NCI-H2107 (cell line): ENCODE measurements around the gene NOLC1.

ENCODE experiments used
- DNase-seq: peaks from one replicate; lab custom pipeline; 2025; lab: John Stamatoyannopoulos, UW

Gene NOLC1

GRCh38 chr10:102121739-102122372 is 30.3 kb upstream of the NOLC1 start:
- DNase-seq, result no peak

- no peak for DNase-seq
Measured at GRCh38 chr10:102122450-102122849, 29.7 kb upstream of the NOLC1 start.

GRCh38 chr10:102123223-102123622 is 29.0 kb upstream of the NOLC1 start:
- no peak for DNase-seq

- DNase-seq, result no peak
Measured at GRCh38 chr10:102131286-102132170, 20.7 kb upstream of the NOLC1 start.

DNA sequence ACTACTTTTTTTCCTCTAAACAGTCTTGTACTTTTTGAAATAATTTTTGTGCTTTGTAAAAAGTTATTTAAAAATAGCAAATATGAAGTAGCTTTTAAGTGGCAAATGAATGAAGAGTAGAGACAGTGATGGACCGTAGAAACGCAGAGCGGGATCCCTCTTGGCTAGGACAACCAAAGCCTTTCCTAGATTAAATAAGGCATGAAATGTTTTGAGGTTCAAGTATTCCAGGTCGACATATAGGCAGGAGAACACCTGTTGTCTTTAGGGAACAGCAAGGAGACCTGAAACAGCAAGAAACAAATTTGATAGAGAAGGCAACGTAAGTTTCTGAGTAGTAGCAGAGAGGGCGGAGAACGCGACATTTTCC is 20.0 kb upstream of the NOLC1 start:
- no peak for DNase-seq

- DNase-seq, result peak; percentile 84
Measured at GRCh38 chr10:102132563-102133372, 19.4 kb upstream of the NOLC1 start, which contains the start of gene PPRC1. PPRC1 (plus strand) TSS chr10:102133040; CDS start chr10:102133069, 29 bp downstream.

GRCh38 chr10:102133373-102134195 is 18.6 kb upstream of the NOLC1 start:
- no peak for DNase-seq

- DNase-seq, result no peak
Measured at GRCh38 chr10:102134416-102134815, 17.8 kb upstream of the NOLC1 start.

- no peak for DNase-seq
Measured at GRCh38 chr10:102135956-102136526, 16.1 kb upstream of the NOLC1 start.

GRCh38 chr10:102139281-102140110 is 12.7 kb upstream of the NOLC1 start:
- DNase-seq, result no peak

DNA sequence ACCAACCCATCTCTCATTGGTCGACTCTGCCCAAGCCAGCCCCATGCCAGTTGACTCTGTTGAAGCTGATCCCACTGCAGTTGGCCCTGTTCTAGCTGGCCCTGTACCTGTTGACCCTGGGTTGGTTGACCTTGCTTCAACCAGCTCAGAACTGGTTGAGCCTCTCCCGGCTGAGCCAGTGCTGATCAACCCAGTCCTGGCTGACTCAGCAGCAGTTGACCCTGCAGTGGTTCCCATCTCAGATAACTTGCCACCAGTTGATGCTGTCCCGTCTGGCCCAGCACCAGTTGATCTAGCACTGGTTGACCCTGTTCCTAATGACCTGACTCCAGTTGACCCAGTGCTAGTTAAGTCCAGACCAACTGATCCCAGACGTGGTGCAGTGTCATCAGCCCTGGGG is 12.0 kb upstream of the NOLC1 start:
- no peak for DNase-seq

DNA sequence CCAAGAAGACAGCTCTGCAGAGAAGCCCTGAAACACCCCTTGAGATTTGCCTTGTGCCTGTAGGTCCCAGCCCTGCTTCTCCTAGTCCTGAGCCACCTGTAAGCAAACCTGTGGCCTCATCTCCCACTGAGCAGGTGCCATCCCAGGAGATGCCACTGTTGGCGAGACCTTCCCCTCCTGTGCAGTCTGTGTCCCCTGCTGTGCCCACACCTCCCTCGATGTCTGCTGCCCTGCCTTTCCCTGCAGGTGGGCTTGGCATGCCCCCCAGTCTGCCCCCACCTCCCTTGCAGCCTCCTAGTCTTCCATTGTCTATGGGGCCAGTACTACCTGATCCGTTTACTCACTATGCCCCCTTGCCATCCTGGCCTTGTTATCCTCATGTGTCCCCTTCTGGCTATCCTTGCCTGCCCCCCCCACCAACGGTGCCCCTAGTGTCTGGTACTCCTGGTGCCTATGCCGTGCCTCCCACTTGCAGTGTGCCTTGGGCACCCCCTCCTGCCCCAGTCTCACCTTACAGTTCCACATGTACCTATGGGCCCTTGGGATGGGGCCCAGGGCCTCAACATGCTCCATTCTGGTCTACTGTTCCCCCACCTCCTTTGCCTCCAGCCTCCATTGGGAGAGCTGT is 11.2 kb upstream of the NOLC1 start:
- DNase-seq, result no peak

DNA sequence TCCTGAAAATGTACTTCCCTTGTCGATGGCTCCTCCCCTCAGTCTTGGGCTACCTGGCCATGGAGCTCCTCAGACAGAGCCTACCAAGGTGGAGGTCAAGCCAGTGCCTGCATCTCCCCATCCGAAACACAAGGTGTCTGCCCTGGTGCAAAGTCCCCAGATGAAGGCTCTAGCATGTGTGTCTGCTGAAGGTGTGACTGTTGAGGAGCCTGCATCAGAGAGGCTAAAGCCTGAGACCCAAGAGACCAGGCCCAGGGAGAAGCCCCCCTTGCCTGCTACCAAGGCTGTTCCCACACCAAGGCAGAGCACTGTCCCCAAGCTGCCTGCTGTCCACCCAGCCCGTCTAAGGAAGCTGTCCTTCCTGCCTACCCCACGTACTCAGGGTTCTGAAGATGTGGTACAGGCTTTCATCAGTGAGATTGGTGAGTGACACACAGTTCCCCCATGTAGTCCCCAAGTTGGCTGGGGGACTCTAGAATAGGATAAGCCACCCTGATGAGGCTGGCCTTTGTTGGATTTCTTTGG is 10.5 kb upstream of the NOLC1 start:
- no peak for DNase-seq

DNA sequence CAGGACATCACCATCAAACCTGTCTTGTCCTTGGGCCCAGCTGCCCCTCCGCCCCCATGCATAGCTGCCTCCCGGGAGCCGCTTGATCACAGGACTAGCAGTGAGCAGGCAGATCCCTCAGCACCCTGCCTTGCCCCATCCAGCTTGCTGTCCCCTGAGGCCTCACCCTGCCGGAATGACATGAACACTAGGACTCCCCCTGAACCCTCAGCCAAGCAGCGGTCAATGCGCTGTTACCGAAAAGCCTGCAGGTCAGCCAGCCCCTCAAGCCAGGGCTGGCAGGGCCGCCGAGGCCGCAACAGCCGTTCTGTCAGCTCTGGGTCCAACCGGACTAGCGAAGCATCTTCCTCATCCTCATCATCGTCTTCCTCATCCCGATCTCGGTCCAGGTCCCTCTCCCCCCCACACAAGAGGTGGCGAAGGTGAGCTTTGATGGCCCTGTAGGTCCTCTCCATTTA is 5.2 kb upstream of the NOLC1 start:
- DNase-seq, result no peak

- DNase-seq, result no peak
Measured at GRCh38 chr10:102147561-102147960, 4.6 kb upstream of the NOLC1 start.

DNA sequence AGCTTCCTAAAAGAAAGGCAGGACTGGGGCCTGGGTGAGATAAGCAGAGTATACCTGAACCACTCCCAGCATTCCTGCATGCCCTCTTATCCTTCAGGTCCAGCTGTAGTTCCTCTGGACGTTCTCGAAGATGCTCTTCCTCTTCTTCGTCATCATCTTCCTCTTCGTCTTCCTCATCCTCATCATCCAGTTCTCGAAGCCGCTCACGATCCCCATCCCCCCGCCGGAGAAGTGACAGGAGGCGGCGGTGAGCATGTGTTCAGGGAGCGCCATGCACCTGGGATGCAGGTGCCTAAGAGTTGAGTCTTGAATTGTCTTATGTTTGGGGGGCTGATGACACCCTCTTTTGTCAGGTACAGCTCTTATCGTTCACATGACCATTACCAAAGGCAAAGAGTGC is 3.9 kb upstream of the NOLC1 start:
- no peak for DNase-seq

DNA sequence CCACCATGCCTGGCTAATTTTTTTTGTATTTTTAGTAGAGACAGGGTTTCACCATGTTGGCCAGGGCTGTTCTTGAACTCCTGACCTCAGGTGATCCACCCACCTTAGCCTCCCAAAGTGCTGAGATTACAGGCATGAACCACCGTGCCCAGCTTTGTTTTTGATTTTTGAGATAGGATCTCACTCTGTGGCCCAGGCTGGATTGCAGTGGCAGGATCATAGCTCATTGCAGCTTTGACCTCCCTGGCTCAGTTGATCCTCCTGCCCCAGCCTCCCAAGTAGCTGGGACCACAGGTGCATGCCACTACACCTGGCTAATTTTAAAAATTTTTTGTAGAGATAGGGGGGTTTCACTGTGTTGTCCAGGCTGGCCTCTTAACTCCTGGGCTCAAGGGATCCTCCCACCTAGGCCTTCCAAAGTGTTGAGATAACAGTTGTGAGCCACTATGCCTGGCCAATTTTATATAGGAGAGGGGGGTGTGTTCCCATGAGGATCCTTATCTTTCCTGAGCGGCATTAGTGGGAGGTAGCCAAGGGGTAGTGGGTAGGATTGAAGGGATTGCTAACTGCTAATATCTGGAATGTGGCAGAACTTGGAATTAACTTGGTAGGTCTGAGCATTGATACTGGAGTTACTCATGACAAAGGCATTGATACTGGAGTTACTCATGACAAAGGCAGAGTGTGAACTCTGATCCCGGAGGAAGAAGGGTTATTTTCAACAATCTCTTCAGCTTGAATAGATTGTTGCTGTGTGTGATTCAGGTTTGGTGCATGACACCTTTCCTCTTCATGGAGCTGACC is 1.0 kb upstream of the NOLC1 start:
- DNase-seq, result no peak

DNA sequence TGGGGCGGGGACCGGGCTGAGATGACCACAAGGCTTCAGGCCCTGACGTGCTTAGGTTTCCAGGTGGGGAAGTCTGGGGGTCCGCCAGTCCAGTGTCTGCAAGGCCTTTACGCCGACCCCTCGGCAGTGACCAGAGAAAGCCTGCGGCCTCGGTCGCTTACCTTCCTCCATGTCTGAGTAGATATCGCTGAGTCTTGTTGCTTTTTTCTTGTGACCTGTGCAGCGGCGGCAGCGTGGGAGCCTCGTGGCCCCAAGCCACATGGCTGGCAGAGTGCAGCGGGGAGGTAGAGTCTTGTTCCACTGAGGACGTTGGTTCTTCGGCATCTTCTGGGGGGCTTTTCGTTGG is 329 bp downstream of the NOLC1 start:
- DNase-seq, result no peak

GRCh38 chr10:102153093-102153620 is 968 bp downstream of the NOLC1 start:
- DNase-seq, result no peak
